ENCODE measurements around the gene SQSTM1. TPM values are rescaled to one million over a fixed set of nuclear protein-coding genes. Genes with fewer than 3 reads are reported as not detected.

The SQSTM1 gene
- total and polyA plus RNA-seq, 12 donors: 258 to 2,312 (median 660) TPM

DNA sequence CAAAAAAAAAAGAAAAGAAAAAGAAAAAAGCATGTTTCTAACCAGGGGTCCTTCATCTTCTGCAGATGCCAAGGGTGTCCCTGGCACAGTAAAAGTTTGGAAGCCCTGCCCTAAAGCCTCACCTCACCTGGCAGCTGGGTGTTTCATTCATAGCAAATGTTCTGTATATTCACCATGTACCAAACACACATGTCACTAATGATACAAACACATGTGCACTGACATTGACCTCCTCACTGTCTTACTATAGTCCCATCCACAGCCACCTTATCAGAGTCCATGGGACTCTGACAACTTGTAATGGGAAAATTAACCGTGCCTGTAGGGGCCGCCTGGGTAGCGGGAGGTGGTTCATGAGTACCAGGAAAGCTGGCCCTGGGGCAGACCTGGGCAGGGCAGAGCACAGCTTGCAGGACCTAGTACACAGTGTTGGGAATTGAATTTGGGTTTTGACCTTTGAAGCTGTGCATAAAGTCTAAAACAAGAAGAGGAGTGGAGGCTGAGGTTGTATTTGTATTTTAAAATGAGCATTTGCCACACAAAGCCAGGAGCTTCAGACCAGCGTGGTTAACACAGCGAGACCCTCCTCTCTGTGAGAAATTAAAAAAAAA lies 7.6 kb upstream of the SQSTM1 start:
- 88 to 94% (median 92%) methylated on average over 5 of the region's 5 CpGs for WGBS, 4 donors
- no peak for DNase-seq
- intact Hi-C loops (cut with DNase I): no loop called here
- TF ChIP-seq, protein P1, sequence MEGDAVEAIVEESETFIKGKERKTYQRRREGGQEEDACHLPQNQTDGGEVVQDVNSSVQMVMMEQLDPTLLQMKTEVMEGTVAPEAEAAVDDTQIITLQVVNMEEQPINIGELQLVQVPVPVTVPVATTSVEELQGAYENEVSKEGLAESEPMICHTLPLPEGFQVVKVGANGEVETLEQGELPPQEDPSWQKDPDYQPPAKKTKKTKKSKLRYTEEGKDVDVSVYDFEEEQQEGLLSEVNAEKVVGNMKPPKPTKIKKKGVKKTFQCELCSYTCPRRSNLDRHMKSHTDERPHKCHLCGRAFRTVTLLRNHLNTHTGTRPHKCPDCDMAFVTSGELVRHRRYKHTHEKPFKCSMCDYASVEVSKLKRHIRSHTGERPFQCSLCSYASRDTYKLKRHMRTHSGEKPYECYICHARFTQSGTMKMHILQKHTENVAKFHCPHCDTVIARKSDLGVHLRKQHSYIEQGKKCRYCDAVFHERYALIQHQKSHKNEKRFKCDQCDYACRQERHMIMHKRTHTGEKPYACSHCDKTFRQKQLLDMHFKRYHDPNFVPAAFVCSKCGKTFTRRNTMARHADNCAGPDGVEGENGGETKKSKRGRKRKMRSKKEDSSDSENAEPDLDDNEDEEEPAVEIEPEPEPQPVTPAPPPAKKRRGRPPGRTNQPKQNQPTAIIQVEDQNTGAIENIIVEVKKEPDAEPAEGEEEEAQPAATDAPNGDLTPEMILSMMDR (IDR thresholded peaks at IDR 0.05): no peak
- TF ChIP-seq POLR2A (IDR thresholded peaks at IDR 0.05): no peak
- H3K9me3 ChIP-seq (replicated peaks in 1 of 3): no peaks in the 10 kb centered on the region
- H3K27ac ChIP-seq: no peak overlapping the region
- peaks cover 14% of the 10 kb centered on the region in 2 donors for H3K4me1 ChIP-seq (replicated peaks in 1 of 2)
- H3K4me3 ChIP-seq: no peak overlapping the region
- H3K36me3 ChIP-seq (replicated peaks in 1 of 2): no peaks in the 10 kb centered on the region
- no peaks in the 10 kb centered on the region for H3K27me3 ChIP-seq

- intact Hi-C loops (cut with DNase I): no loop called here
- WGBS, 4 donors: 76 to 84% (median 80%) methylated on average over 3 of the region's 3 CpGs
Observed at GRCh38 chr5:179814090-179814489, 6.6 kb upstream of the SQSTM1 start.

GRCh38 chr5:179815491-179816249 lies 5.0 kb upstream of the SQSTM1 start:
- no peak for DNase-seq
- intact Hi-C loops (cut with DNase I): no loop called here
- no peak for TF ChIP-seq POLR2A (IDR thresholded peaks at IDR 0.05)
- TF ChIP-seq, protein P1 (IDR thresholded peaks at IDR 0.05): no peak
- no peaks in the 10 kb centered on the region for H3K36me3 ChIP-seq (replicated peaks in 1 of 2)
- H3K27me3 ChIP-seq: no peaks in the 10 kb centered on the region
- no peaks in the 10 kb centered on the region for H3K9me3 ChIP-seq (replicated peaks in 1 of 3)
- H3K27ac ChIP-seq: no peak overlapping the region
- H3K4me3 ChIP-seq: no peak overlapping the region
- 95 to 97% (median 96%) methylated on average over 21 of the region's 21 CpGs for WGBS, 4 donors
- H3K4me1 ChIP-seq (replicated peaks in 1 of 2): peaks cover 35 to 36% of the 10 kb centered on the region in 2 donors

More at GRCh38 chr5:179814090-179814489, 6.6 kb upstream of the SQSTM1 start:
- TF ChIP-seq, protein P1 (IDR thresholded peaks at IDR 0.05): no peak
- no peak for TF ChIP-seq POLR2A (IDR thresholded peaks at IDR 0.05)
- Histone ChIP-seq H3K27me3 (no peaks in the 10 kb centered on the region), H3K36me3 (replicated peaks in 1 of 2) (no peaks in the 10 kb centered on the region), H3K9me3 (replicated peaks in 1 of 3) (no peaks in the 10 kb centered on the region), H3K27ac (no peak overlapping the region), H3K4me1 (replicated peaks in 1 of 2) (peaks cover 22% of the 10 kb centered on the region in 2 donors), H3K4me3 (no peak overlapping the region)
- no peak for DNase-seq

GRCh38 chr5:179816401-179816795 lies 4.3 kb upstream of the SQSTM1 start:
- H3K36me3 ChIP-seq (replicated peaks in 1 of 2): no peaks in the 10 kb centered on the region
- peak overlapping the region in 2 of 4 donors; percentile 29 to 72 for H3K4me3 ChIP-seq
- no peaks in the 10 kb centered on the region for H3K27me3 ChIP-seq
- intact Hi-C loops (cut with DNase I): no loop called here
- DNase-seq: peak in 1 of 7 donors; percentile 12
- peaks cover 35 to 36% of the 10 kb centered on the region in 2 donors for H3K4me1 ChIP-seq (replicated peaks in 1 of 2)
- WGBS, 4 donors: 58 to 68% (median 61%) methylated on average over 11 to 23 of the region's 23 CpGs
- TF ChIP-seq POLR2A (IDR thresholded peaks at IDR 0.05): no peak
- TF ChIP-seq, protein P1 (IDR thresholded peaks at IDR 0.05): no peak
- H3K9me3 ChIP-seq (replicated peaks in 1 of 3): no peaks in the 10 kb centered on the region
- H3K27ac ChIP-seq: no peak overlapping the region

Data from adrenal gland (tissue), 12 donors.